ENCODE measurements around the gene CPT1B. TPM values are rescaled to one million over a fixed set of nuclear protein-coding genes. Genes with fewer than 3 reads are reported as not detected.

Gene CPT1B
- total and polyA plus RNA-seq, 2 donors (not counting 1 experiment from before 2014, with no cell fraction given) = 0.82 to 4.8 TPM

- Histone ChIP-seq H3K36me3 (ENCODE audit: control insufficient read depth, insufficient read depth, low read length) (no peaks in the 10 kb centered on the region), H4K20me1 (ENCODE audit: control insufficient read depth, extremely low read depth, insufficient read depth, low read length) (no peaks in the 10 kb centered on the region), H3K27ac (ENCODE audit: insufficient read depth, low read length) (no peak overlapping the region), H3K9me3 (ENCODE audit: control insufficient read depth, insufficient read depth, low read depth, low read length) (no peaks in the 10 kb centered on the region), H2AFZ (ENCODE audit: low read length) (no peak overlapping the region), H3K4me3 (replicated peaks in 1 of 4; ENCODE audit: control extremely low read depth in 1 of 4, insufficient read depth in 1 of 4, low read depth in 3 of 4, low read length in 4 of 4) (no peak overlapping the region), H3K4me1 (ENCODE audit: control insufficient read depth, extremely low read depth, insufficient read depth, low read length) (no peaks in the 10 kb centered on the region), H3K4me2 (ENCODE audit: extremely low read depth, insufficient read depth, low read length) (no peak overlapping the region), H3K27me3 (ENCODE audit: control insufficient read depth, insufficient read depth, low read length) (peaks cover 11% of the 10 kb centered on the region), H3K79me2 (ENCODE audit: control insufficient read depth, insufficient read depth, low read length) (no peaks in the 10 kb centered on the region), H3K9ac (ENCODE audit: insufficient read depth, low read length) (no peak overlapping the region)
- no peak for DNase-seq (ENCODE audit: low read depth in 2 of 2)
- TF ChIP-seq, protein P1, sequence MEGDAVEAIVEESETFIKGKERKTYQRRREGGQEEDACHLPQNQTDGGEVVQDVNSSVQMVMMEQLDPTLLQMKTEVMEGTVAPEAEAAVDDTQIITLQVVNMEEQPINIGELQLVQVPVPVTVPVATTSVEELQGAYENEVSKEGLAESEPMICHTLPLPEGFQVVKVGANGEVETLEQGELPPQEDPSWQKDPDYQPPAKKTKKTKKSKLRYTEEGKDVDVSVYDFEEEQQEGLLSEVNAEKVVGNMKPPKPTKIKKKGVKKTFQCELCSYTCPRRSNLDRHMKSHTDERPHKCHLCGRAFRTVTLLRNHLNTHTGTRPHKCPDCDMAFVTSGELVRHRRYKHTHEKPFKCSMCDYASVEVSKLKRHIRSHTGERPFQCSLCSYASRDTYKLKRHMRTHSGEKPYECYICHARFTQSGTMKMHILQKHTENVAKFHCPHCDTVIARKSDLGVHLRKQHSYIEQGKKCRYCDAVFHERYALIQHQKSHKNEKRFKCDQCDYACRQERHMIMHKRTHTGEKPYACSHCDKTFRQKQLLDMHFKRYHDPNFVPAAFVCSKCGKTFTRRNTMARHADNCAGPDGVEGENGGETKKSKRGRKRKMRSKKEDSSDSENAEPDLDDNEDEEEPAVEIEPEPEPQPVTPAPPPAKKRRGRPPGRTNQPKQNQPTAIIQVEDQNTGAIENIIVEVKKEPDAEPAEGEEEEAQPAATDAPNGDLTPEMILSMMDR (conservative IDR thresholded peaks at IDR 0.05 in 1 of 2, IDR thresholded peaks at IDR 0.05 in 1 of 2; ENCODE audit: low read depth in 1 of 2, low read length in 2 of 2) = no peak
- no peak for TF ChIP-seq EZH2 (IDR thresholded peaks at IDR 0.05; ENCODE audit: low read length, missing control alignments)
These were observed 18.9 kb upstream of the CPT1B start for GRCh38 chr22:50597097-50597496.

DNA sequence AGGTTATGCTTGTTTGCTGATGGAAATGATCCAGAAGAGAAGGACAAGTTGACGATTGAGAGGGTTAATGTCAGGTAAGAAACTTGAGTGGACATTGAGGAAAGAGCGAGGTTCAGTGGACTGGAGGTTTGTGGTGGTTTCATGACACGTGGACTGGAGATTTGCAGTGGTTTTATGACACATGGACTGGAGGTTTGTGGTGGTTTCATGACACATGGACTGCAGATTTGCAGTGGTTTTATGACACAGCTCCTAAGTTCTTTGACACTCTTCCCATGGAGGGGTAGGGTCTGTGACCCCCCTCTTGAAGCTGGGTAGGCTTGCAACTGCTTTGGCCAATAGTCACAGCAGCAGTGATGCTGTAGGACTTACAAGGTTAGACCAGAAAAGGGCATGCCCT lies 17.0 kb upstream of the CPT1B start:
- Histone ChIP-seq H3K4me2 (ENCODE audit: extremely low read depth, insufficient read depth, low read length) (no peak overlapping the region), H3K9me3 (ENCODE audit: control insufficient read depth, insufficient read depth, low read depth, low read length) (no peaks in the 10 kb centered on the region), H3K36me3 (ENCODE audit: control insufficient read depth, insufficient read depth, low read length) (no peaks in the 10 kb centered on the region), H2AFZ (ENCODE audit: low read length) (no peak overlapping the region), H3K27me3 (ENCODE audit: control insufficient read depth, insufficient read depth, low read length) (peaks cover 4% of the 10 kb centered on the region), H3K9ac (ENCODE audit: insufficient read depth, low read length) (no peak overlapping the region), H4K20me1 (ENCODE audit: control insufficient read depth, extremely low read depth, insufficient read depth, low read length) (no peaks in the 10 kb centered on the region), H3K4me1 (ENCODE audit: control insufficient read depth, extremely low read depth, insufficient read depth, low read length) (no peaks in the 10 kb centered on the region), H3K27ac (ENCODE audit: insufficient read depth, low read length) (no peak overlapping the region), H3K4me3 (replicated peaks in 1 of 4; ENCODE audit: control extremely low read depth in 1 of 4, insufficient read depth in 1 of 4, low read depth in 3 of 4, low read length in 4 of 4) (no peak overlapping the region), H3K79me2 (ENCODE audit: control insufficient read depth, insufficient read depth, low read length) (no peaks in the 10 kb centered on the region)
- DNase-seq (ENCODE audit: low read depth in 2 of 2) = no peak
- TF ChIP-seq, protein P1 (conservative IDR thresholded peaks at IDR 0.05 in 1 of 2, IDR thresholded peaks at IDR 0.05 in 1 of 2; ENCODE audit: low read depth in 1 of 2, low read length in 2 of 2) = no peak
- no peak for TF ChIP-seq EZH2 (IDR thresholded peaks at IDR 0.05; ENCODE audit: low read length, missing control alignments)

DNA sequence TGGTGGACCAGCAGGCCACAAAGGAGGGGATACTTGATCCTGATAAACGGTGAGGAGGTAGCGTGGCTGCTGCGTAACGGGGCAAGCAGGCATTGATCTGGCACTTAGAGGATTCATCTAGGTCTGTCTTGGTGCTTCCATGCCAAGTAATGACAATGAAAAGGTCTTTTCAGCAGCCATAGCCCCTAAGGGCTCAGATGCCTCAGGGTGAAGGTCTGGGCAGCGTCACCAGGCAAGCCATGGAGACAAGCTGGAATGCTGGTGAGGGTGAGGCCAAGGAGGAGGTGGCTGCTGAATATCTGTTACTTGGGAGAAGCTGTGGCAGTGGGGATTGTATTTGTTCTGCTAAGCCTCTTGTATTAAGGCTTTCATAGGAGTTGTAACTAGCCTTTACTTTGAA lies 9.2 kb upstream of the CPT1B start:
- no peak overlapping the region for H3K9ac ChIP-seq (ENCODE audit: insufficient read depth, low read length)
- DNase-seq (ENCODE audit: low read depth in 2 of 2) = no peak
- H3K4me3 ChIP-seq (replicated peaks in 1 of 4; ENCODE audit: control extremely low read depth in 1 of 4, insufficient read depth in 1 of 4, low read depth in 3 of 4, low read length in 4 of 4) = no peak overlapping the region
- no peaks in the 10 kb centered on the region for H3K27me3 ChIP-seq (ENCODE audit: control insufficient read depth, insufficient read depth, low read length)
- no peak for TF ChIP-seq EZH2 (IDR thresholded peaks at IDR 0.05; ENCODE audit: low read length, missing control alignments)
- TF ChIP-seq, protein P1 (conservative IDR thresholded peaks at IDR 0.05 in 1 of 2, IDR thresholded peaks at IDR 0.05 in 1 of 2; ENCODE audit: low read depth in 1 of 2, low read length in 2 of 2) = no peak
- H4K20me1 ChIP-seq (ENCODE audit: control insufficient read depth, extremely low read depth, insufficient read depth, low read length) = no peaks in the 10 kb centered on the region
- H3K4me1 ChIP-seq (ENCODE audit: control insufficient read depth, extremely low read depth, insufficient read depth, low read length) = no peaks in the 10 kb centered on the region
- no peaks in the 10 kb centered on the region for H3K79me2 ChIP-seq (ENCODE audit: control insufficient read depth, insufficient read depth, low read length)
- H3K4me2 ChIP-seq (ENCODE audit: extremely low read depth, insufficient read depth, low read length) = no peak overlapping the region
- no peak overlapping the region for H3K27ac ChIP-seq (ENCODE audit: insufficient read depth, low read length)
- no peaks in the 10 kb centered on the region for H3K9me3 ChIP-seq (ENCODE audit: control insufficient read depth, insufficient read depth, low read depth, low read length)
- no peak overlapping the region for H2AFZ ChIP-seq (ENCODE audit: low read length)
- H3K36me3 ChIP-seq (ENCODE audit: control insufficient read depth, insufficient read depth, low read length) = no peaks in the 10 kb centered on the region
